K562 (cell line): ENCODE results near the gene SYT6. TPM values are rescaled to one million over a fixed set of nuclear protein-coding genes. Genes with fewer than 3 reads are reported as not detected.

Experiments used
- ARNT ChIP-seq, 2 experiments: fragments of 450-650 bp; IDR thresholded peaks; 2 replicates each; pipeline ENCODE4 v1.6.1; 2016; ENCODE audit warnings: mild to moderate bottlenecking in 1 of 2
- BCOR ChIP-seq: fragments of 450-650 bp; IDR thresholded peaks from 2 replicates; pipeline ENCODE4 v1.6.1; 2016
- CBFA2T3 ChIP-seq: fragments of 450-650 bp; IDR thresholded peaks from 2 replicates; pipeline ENCODE4 v1.6.1; 2017
- CC2D1A ChIP-seq: fragments of 450-650 bp; IDR thresholded peaks from 2 replicates; pipeline ENCODE4 v1.6.1; 2017; ENCODE audit warnings: mild to moderate bottlenecking
- CREB1 ChIP-seq, 2 experiments: sonication (generic) in 1 of 2; formaldehyde crosslinking in 1 of 2; IDR thresholded peaks; 2 replicates each; pipeline versions ENCODE4 v1.6.1 to v1.8.0; 2012 to 2022; ENCODE audit warnings: inconsistent platforms in 1 of 2, mild to moderate bottlenecking in 1 of 2, missing genetic modification reagents in 1 of 2, moderate library complexity in 1 of 2
- NFIX ChIP-seq: fragments of 250-450 bp; sonication (Bioruptor Pico); IDR thresholded peaks from 2 replicates; pipeline ENCODE4 v1.4.0; 2020; ENCODE audit warnings: low read depth, mild to moderate bottlenecking, moderate library complexity
- RBM17 ChIP-seq: fragments of 200-400 bp; formaldehyde crosslinking; IDR thresholded peaks from 2 replicates; pipeline ENCODE4 v1.6.1; 2017; ENCODE audit warnings: low read depth, mild to moderate bottlenecking, low read length, borderline replicate concordance
- RCOR1 ChIP-seq, 2 experiments: IDR thresholded peaks; 2 replicates each; pipeline ENCODE4 v1.6.1; 2012; ENCODE audit warnings: low read depth in 2 of 2, low read length in 2 of 2, borderline replicate concordance in 1 of 2, improper control_type of control experiment in 1 of 2
- RFX5 ChIP-seq: IDR thresholded peaks from 2 replicates; pipeline ENCODE4 v1.6.1; 2011; ENCODE audit warnings: low read depth, mild to moderate bottlenecking, improper control_type of control experiment, low read length
- SETDB1 ChIP-seq: IDR thresholded peaks from one replicate; pipeline ENCODE4 v1.6.1; 2012; ENCODE audit warnings: low read length, control low read depth, inconsistent platforms
- SLC30A9 ChIP-seq: fragments of 250-450 bp; sonication (Bioruptor Pico); IDR thresholded peaks from 2 replicates; pipeline ENCODE4 v1.8.0; 2022; ENCODE audit warnings: mild to moderate bottlenecking, moderate library complexity
- SMARCA4 ChIP-seq: fragments of 450-650 bp; IDR thresholded peaks from 2 replicates; pipeline ENCODE4 v1.6.1; 2016
- SMARCE1 ChIP-seq: fragments of 450-650 bp; IDR thresholded peaks from 2 replicates; pipeline ENCODE4 v1.7.1; 2016; ENCODE audit warnings: mild to moderate bottlenecking
- STAT5B ChIP-seq: fragments of 250-450 bp; sonication (Bioruptor Pico); IDR thresholded peaks from 2 replicates; pipeline ENCODE4 v1.8.0; 2021; ENCODE audit warnings: mild to moderate bottlenecking, inconsistent platforms
- TRIM28 ChIP-seq: fragments of 450-650 bp; IDR thresholded peaks from 2 replicates; pipeline ENCODE4 v1.6.1; 2017
- ZNF143 ChIP-seq: sonication (generic); formaldehyde crosslinking; IDR thresholded peaks from 2 replicates; pipeline ENCODE4 v1.9.0; 2022; ENCODE audit warnings: mild to moderate bottlenecking, missing genetic modification reagents
- polyA plus RNA-seq, 8 experiments: library from polyadenylated mRNA; depleted of rRNA in 4 of 8; stranded (reverse) in 5 of 8; unstranded in 3 of 8; fragments of >200 nt; fragmentation: Nextera tagmentation in 2 of 8; fragmentation: Illumina TruSeq in 1 of 8; extraction: Ambion mirVana in 2 of 8; extraction: Trizol in 1 of 8; gene quantifications; 2 replicates each; pipeline versions ENCODE4 v1.2.1 to v1.2.3, GENCODE V29; 2011 to 2014; ENCODE audit warnings: inconsistent platforms in 1 of 8, missing spikeins in 1 of 8
- total RNA-seq, 7 experiments: library from RNA; depleted of rRNA in 6 of 7; stranded (reverse); fragments of >200 nt in 6 of 7; fragmentation: Illumina TruSeq in 2 of 7; extraction: Trizol in 2 of 7; gene quantifications; 2 replicates each; pipeline versions ENCODE4 v1.2.1 to v1.2.3, GENCODE V29; 2011 to 2021; ENCODE audit warnings: low replicate concordance in 1 of 7
- TF ChIP-seq, protein P1 (sequence below): fragments of 450-650 bp; IDR thresholded peaks from 2 replicates; pipeline ENCODE4 v1.6.1; 2016; ENCODE audit warnings: low read depth, mild to moderate bottlenecking, moderate library complexity
- TF ChIP-seq, protein P2 (sequence below): fragments of 250-450 bp; sonication (Bioruptor Pico); IDR thresholded peaks from 2 replicates; pipeline ENCODE4 v1.8.0; 2022; ENCODE audit warnings: inconsistent platforms, mild to moderate bottlenecking, moderate library complexity, borderline replicate concordance
- TF ChIP-seq, protein P3 (sequence below): IDR thresholded peaks from 2 replicates; pipeline ENCODE4 v1.6.1; 2012; ENCODE audit warnings: low read depth, low read length, improper control_type of control experiment, borderline replicate concordance

Gene SYT6
- total and polyA plus RNA-seq, 9 of the 15 experiments (the other 6 are each of a cell fraction or from before 2014, with no cell fraction given): 0.06 TPM; not detected in 8

DNA sequence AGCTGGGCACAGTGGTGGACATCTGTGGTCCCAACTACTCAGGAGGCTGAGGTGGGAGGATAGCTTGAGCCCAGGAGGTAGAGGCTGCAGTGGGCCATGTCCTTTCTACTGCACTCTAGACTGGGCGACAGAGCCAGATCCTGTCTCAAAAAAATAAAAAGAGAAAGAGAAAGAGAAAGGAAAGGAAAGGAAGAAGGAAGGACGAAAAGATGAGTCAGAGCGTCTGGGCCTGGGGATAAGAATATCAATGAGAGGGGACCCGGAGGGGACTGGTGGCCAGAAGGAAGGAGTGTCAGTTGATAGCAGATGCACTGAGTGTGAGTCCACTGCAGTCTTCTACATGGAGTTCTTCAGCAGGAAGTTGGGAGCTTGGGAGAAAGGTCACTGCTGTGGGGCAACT, 75.6 kb downstream of the SYT6 start (continued):
- peak; percentile 40; the same call in 1 of the 2 replicates for TF ChIP-seq CC2D1A
- TF ChIP-seq TRIM28: 0 out of 2 replicates have a peak, but pooled peaks have one; percentile 17
- peak; percentile 90 for TF ChIP-seq SMARCA4
- TF ChIP-seq, protein P1, sequence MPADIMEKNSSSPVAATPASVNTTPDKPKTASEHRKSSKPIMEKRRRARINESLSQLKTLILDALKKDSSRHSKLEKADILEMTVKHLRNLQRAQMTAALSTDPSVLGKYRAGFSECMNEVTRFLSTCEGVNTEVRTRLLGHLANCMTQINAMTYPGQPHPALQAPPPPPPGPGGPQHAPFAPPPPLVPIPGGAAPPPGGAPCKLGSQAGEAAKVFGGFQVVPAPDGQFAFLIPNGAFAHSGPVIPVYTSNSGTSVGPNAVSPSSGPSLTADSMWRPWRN: no peak
- no peak for TF ChIP-seq RFX5
- no peak for TF ChIP-seq CREB1 (IDR thresholded peaks at IDR 0.05)
- no peak for TF ChIP-seq CREB1 (CRISPR knock-in tag; IDR thresholded peaks at IDR 0.05)
- TF ChIP-seq NFIX (CRISPR knock-in tag): no peak
- TF ChIP-seq RCOR1 (IDR thresholded peaks at IDR 0.05; ENCODE audit: borderline replicate concordance in 1 of 2, low read depth in 2 of 2, low read length in 2 of 2): peak in 1 of 2 experiments; percentile 17; a peak in 1 of 4 replicates
- TF ChIP-seq SMARCE1: peak; percentile 76
- TF ChIP-seq, protein P2, sequence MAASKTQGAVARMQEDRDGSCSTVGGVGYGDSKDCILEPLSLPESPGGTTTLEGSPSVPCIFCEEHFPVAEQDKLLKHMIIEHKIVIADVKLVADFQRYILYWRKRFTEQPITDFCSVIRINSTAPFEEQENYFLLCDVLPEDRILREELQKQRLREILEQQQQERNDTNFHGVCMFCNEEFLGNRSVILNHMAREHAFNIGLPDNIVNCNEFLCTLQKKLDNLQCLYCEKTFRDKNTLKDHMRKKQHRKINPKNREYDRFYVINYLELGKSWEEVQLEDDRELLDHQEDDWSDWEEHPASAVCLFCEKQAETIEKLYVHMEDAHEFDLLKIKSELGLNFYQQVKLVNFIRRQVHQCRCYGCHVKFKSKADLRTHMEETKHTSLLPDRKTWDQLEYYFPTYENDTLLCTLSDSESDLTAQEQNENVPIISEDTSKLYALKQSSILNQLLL (CRISPR knock-in tag): no peak
- peak; percentile 92 for TF ChIP-seq CBFA2T3
- no peak for TF ChIP-seq ZNF143 (CRISPR knock-in tag)
- TF ChIP-seq RBM17: no peak
- peak in 1 of 2 experiments; percentile 41; a peak in 1 of 4 replicates for TF ChIP-seq ARNT (IDR thresholded peaks at IDR 0.05)
- no peak for TF ChIP-seq SLC30A9 (CRISPR knock-in tag)
- TF ChIP-seq BCOR: peak; percentile 50; the same call in 1 of the 2 replicates
- no peak for TF ChIP-seq SETDB1
- no peak for TF ChIP-seq STAT5B (CRISPR knock-in tag)
- TF ChIP-seq, protein P3, sequence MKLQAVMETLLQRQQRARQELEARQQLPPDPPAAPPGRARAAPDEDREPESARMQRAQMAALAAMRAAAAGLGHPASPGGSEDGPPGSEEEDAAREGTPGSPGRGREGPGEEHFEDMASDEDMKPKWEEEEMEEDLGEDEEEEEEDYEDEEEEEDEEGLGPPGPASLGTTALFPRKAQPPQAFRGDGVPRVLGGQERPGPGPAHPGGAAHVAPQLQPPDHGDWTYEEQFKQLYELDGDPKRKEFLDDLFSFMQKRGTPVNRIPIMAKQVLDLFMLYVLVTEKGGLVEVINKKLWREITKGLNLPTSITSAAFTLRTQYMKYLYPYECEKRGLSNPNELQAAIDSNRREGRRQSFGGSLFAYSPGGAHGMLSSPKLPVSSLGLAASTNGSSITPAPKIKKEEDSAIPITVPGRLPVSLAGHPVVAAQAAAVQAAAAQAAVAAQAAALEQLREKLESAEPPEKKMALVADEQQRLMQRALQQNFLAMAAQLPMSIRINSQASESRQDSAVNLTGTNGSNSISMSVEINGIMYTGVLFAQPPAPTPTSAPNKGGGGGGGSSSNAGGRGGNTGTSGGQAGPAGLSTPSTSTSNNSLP: no peak
